H9 (cell line): ENCODE results near the gene COL4A2. TPM values are rescaled to one million over a fixed set of nuclear protein-coding genes. Genes with fewer than 3 reads are reported as not detected.
"Not testable (repeated sequence)": the region's sequence is repeated elsewhere in the genome, so short reads cannot be mapped to it uniquely, and the experiment has no call there.

Experiments
- DNase-seq: peaks from one replicate; pipeline ENCODE4 v3.0.0-alpha.2; 2017
- H2AFZ ChIP-seq: one replicate; pipeline ENCODE4 v1.6.1; 2013; ENCODE audit warnings: mild to moderate bottlenecking, low read length, control low read depth, moderate library complexity
- H2AK5ac ChIP-seq: 2 replicates; pipeline ENCODE4 v1.6.1; 2013; ENCODE audit warnings: low read length, control low read depth, mixed read lengths; ENCODE audit not compliant: insufficient read length
- H2BK120ac ChIP-seq: one replicate; pipeline ENCODE4 v1.6.1; 2013; ENCODE audit warnings: low read depth, mild to moderate bottlenecking, low read length, control low read depth, inconsistent platforms; ENCODE audit not compliant: poor library complexity, severe bottlenecking
- H2BK12ac ChIP-seq: 2 replicates; pipeline ENCODE4 v1.6.1; 2013; ENCODE audit warnings: low read length, control low read depth, mixed read lengths, low read depth; ENCODE audit not compliant: insufficient read length
- H2BK15ac ChIP-seq: 2 replicates; pipeline ENCODE4 v1.6.1; 2013; ENCODE audit warnings: low read depth, low read length, control low read depth
- H2BK20ac ChIP-seq: one replicate; pipeline ENCODE4 v1.6.1; 2013; ENCODE audit warnings: low read depth, mild to moderate bottlenecking, low read length, control low read depth, inconsistent platforms; ENCODE audit not compliant: poor library complexity, severe bottlenecking
- H2BK5ac ChIP-seq: 2 replicates; pipeline ENCODE4 v1.6.1; 2013; ENCODE audit warnings: low read length, control low read depth, mixed read lengths; ENCODE audit not compliant: insufficient read length
- H3K14ac ChIP-seq: 2 replicates; pipeline ENCODE4 v1.6.1; 2013; ENCODE audit warnings: low read length, control low read depth; ENCODE audit not compliant: insufficient read depth
- H3K18ac ChIP-seq: 2 replicates; pipeline ENCODE4 v1.6.1; 2013; ENCODE audit warnings: low read depth, mild to moderate bottlenecking, mixed read lengths, low read length, control low read depth; ENCODE audit not compliant: insufficient read length
- H3K23ac ChIP-seq: 2 replicates; pipeline ENCODE4 v1.6.1; 2013; ENCODE audit warnings: low read length, control low read depth, mixed read lengths, low read depth; ENCODE audit not compliant: insufficient read length
- H3K23me2 ChIP-seq: 2 replicates; pipeline ENCODE4 v1.6.1; 2013; ENCODE audit warnings: low read depth, mild to moderate bottlenecking, mixed read lengths, low read length, control low read depth; ENCODE audit not compliant: insufficient read length, poor library complexity, severe bottlenecking
- H3K27ac ChIP-seq: 2 replicates; pipeline ENCODE4 v1.5.1; 2013; ENCODE audit warnings: low read length, control low read depth, mixed read lengths, low read depth; ENCODE audit not compliant: insufficient read length
- H3K27me3 ChIP-seq: 2 replicates; pipeline ENCODE4 v1.6.1; 2013; ENCODE audit warnings: low read length, control low read depth, inconsistent platforms; ENCODE audit not compliant: insufficient read depth
- H3K4ac ChIP-seq: 2 replicates; pipeline ENCODE4 v1.6.1; 2013; ENCODE audit warnings: low read depth, mild to moderate bottlenecking, control low read depth, inconsistent platforms, low read length, moderate library complexity
- H3K4me1 ChIP-seq: 2 replicates; pipeline ENCODE4 v1.6.1; 2013; ENCODE audit warnings: low read length, control low read depth, inconsistent platforms; ENCODE audit not compliant: insufficient read depth
- H3K4me2 ChIP-seq: 2 replicates; pipeline ENCODE4 v1.6.1; 2013; ENCODE audit warnings: low read length, control low read depth, mixed read lengths; ENCODE audit not compliant: insufficient read length, insufficient read depth
- H3K56ac ChIP-seq: 2 replicates; pipeline ENCODE4 v1.6.1; 2013; ENCODE audit warnings: low read depth, mild to moderate bottlenecking, mixed read lengths, low read length, control low read depth; ENCODE audit not compliant: insufficient read length
- H3K79me1 ChIP-seq: 2 replicates; pipeline ENCODE4 v1.6.1; 2013; ENCODE audit warnings: low read depth, mild to moderate bottlenecking, moderate library complexity, low read length, control low read depth, inconsistent platforms; ENCODE audit not compliant: insufficient read depth, poor library complexity, severe bottlenecking
- H3K79me2 ChIP-seq: 2 replicates; pipeline ENCODE4 v1.6.1; 2013; ENCODE audit warnings: low read length, control low read depth, inconsistent platforms; ENCODE audit not compliant: insufficient read depth
- H3K9ac ChIP-seq: 2 replicates; pipeline ENCODE4 v1.6.1; 2013; ENCODE audit warnings: low read length, control low read depth, mixed read lengths; ENCODE audit not compliant: insufficient read length; ENCODE audit errors: extremely low read depth
- H3K9me3 ChIP-seq: one replicate; pipeline ENCODE4 v1.6.1; 2013; ENCODE audit warnings: low read depth, low read length, inconsistent platforms; ENCODE audit not compliant: control insufficient read depth
- H3T11ph ChIP-seq: one replicate; pipeline ENCODE4 v1.6.1; 2013; ENCODE audit warnings: mild to moderate bottlenecking, low read length, control low read depth, inconsistent platforms
- H4K20me1 ChIP-seq: one replicate; pipeline ENCODE4 v1.6.1; 2013; ENCODE audit not compliant: control insufficient read depth, insufficient read length, insufficient read depth
- H4K5ac ChIP-seq: 2 replicates; pipeline ENCODE4 v1.6.1; 2013; ENCODE audit warnings: low read depth, mild to moderate bottlenecking, mixed read lengths, low read length, control low read depth; ENCODE audit not compliant: insufficient read length
- H4K8ac ChIP-seq: replicated peaks from 2 replicates; pipeline ENCODE4 v1.6.1; 2013; ENCODE audit warnings: low read length, control low read depth, mixed read lengths, low read depth; ENCODE audit not compliant: insufficient read length
- H4K91ac ChIP-seq: 2 replicates; pipeline ENCODE4 v1.6.1; 2013; ENCODE audit warnings: low read depth, mild to moderate bottlenecking, moderate library complexity, mixed read lengths, low read length, control low read depth; ENCODE audit not compliant: insufficient read length
- H3K27ac Mint-ChIP-seq, 3 experiments: 2 replicates in 2 of 3; 3 replicates in 1 of 3; pipeline ENCODE4 v1.8.0; 2020 to 2021; ENCODE audit warnings: mixed read lengths in 3 of 3, mild to moderate bottlenecking in 1 of 3, moderate library complexity in 1 of 3
- H3K27me3 Mint-ChIP-seq: 2 replicates; pipeline ENCODE4 v1.8.0; 2021; ENCODE audit warnings: low read depth, mild to moderate bottlenecking, moderate library complexity, mixed read lengths
- H3K36me3 Mint-ChIP-seq, 3 experiments: 2 replicates in 2 of 3; 3 replicates in 1 of 3; pipeline ENCODE4 v1.8.0; 2020 to 2021; ENCODE audit warnings: low read depth in 3 of 3, mixed read lengths in 3 of 3; ENCODE audit not compliant: insufficient read depth in 1 of 3
- H3K4me1 Mint-ChIP-seq, 2 experiments: 2 replicates each; pipeline ENCODE4 v1.8.0; 2020; ENCODE audit warnings: mixed read lengths in 2 of 2
- H3K4me3 Mint-ChIP-seq, 2 experiments: 2 replicates in 1 of 2; 3 replicates in 1 of 2; pipeline ENCODE4 v1.8.0; 2020 to 2021; ENCODE audit warnings: mild to moderate bottlenecking in 2 of 2, mixed read lengths in 2 of 2, moderate library complexity in 1 of 2
- H3K9me3 Mint-ChIP-seq, 2 experiments: 2 replicates in 1 of 2; 3 replicates in 1 of 2; pipeline ENCODE4 v1.8.0; 2020; ENCODE audit warnings: mild to moderate bottlenecking in 2 of 2, mixed read lengths in 2 of 2, moderate library complexity in 1 of 2
- CTCF ChIP-seq: fragments of 200-600 bp; sonication (generic); conservative IDR thresholded peaks from 3 replicates; pipeline ENCODE4 v1.8.0; 2021; ENCODE audit warnings: antibody characterized with exemption, mild to moderate bottlenecking
- WGBS: extraction: QIAGEN DNeasy Blood & Tissue Kit; methylation state at CpG from one replicate; pipeline ENCODE4 v1.1.7; 2013; ENCODE audit warnings: missing lambda C conversion rate, low lambda C conversion rate, mixed read lengths; ENCODE audit not compliant: insufficient read length; ENCODE audit errors: extremely low coverage; 5-methylcytosine and 5-hydroxymethylcytosine counted together
- total RNA-seq: library from RNA; stranded (reverse); gene quantifications from 2 replicates; pipeline ENCODE4 v1.2.1, GENCODE V29; 2021

COL4A2 gene
- total RNA-seq, 1 experiment from 2014 or later, result 76.5 TPM

DNA sequence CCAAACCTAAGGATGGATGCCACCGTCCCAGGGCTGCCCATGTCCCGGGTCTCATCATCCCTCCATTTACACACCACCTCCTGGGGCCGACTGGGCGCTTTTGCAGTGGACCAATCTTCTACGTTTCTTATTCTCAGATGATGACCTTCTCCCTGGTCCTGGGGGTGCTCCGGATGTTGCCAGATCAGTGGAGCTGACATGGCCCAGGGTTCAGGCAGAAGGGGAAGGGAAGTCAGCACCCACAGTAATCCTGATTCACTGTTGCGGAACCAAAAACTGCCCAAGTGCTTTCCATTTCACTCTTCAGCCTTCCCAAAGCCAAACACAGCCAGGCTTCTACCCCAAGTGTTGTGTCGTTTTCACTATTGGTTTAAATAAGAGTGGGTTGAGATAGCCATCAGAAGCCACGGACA is 224.6 kb downstream of the COL4A2 start:
- no peak for DNase-seq
- Histone ChIP-seq H3K27ac (no peak overlapping the region), H3K9ac (no peak overlapping the region), H4K5ac (no peak overlapping the region), H3T11ph (no peak overlapping the region), H3K4me1 (peaks cover 3% of the 10 kb centered on the region), H2BK15ac (no peak overlapping the region), H3K27me3 (no peaks in the 10 kb centered on the region), H3K4me2 (no peak overlapping the region), H2BK12ac (no peak overlapping the region), H2AK5ac (no peak overlapping the region), H2AFZ (no peak overlapping the region), H4K20me1 (no peaks in the 10 kb centered on the region), H2BK20ac (no peak overlapping the region), H3K14ac (no peak overlapping the region), H4K91ac (no peak overlapping the region), H4K8ac (no peak overlapping the region), H2BK5ac (no peak overlapping the region), H3K56ac (no peak overlapping the region), H3K4ac (no peak overlapping the region), H3K18ac (no peak overlapping the region), H2BK120ac (no peak overlapping the region), H3K79me2 (peaks cover 4% of the 10 kb centered on the region; the same call in 1 of the 2 replicates), H3K9me3 (no peaks in the 10 kb centered on the region), H3K23ac (no peak overlapping the region), H3K79me1 (no peaks in the 10 kb centered on the region), H3K23me2 (no peaks in the 10 kb centered on the region)
- Mint-ChIP-seq H3K4me1 (peaks cover 33 to 41% of the 10 kb centered on the region in 2 experiments), H3K27ac (peak overlapping the region in 2 of 3 experiments; percentile 68 to 81; a peak in 2 of 7 replicates), H3K4me3 (no peak overlapping the region), H3K27me3 (no peaks in the 10 kb centered on the region), H3K36me3 (no peaks in the 10 kb centered on the region; a peak in 2 of 7 replicates), H3K9me3 (no peaks in the 10 kb centered on the region)
- no CpG with 5 or more reads among the region's 9 CpGs for WGBS
- no peak for TF ChIP-seq CTCF

DNA sequence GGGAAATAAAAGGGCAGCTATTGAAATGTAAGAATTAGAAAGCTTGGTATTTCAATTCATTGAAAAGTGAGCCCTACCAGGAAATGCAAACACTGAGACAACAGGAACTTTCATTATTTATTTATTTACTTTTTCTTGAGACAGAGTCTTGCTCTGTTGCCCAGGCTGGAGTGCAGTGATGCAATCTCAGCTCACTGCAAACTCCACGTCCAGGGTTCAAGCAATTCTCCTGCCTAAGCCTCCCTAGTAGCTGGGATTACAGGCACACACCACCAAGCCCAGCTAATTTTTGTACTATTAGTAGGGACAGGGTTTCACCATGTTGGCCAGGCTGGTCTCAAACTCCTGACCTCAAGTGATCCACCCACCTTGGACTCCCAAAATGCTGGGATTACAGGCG is 225.2 kb downstream of the COL4A2 start:
- not testable (repeated sequence) for H3K27me3 Mint-ChIP-seq, H2BK120ac ChIP-seq, H3K4me1 ChIP-seq, H3K27me3 ChIP-seq, H3K27ac Mint-ChIP-seq, H2AFZ ChIP-seq, H3K18ac ChIP-seq, DNase-seq, H4K20me1 ChIP-seq, H3K27ac ChIP-seq, H2BK20ac ChIP-seq, H3T11ph ChIP-seq, H3K14ac ChIP-seq, H3K79me2 ChIP-seq, H2BK5ac ChIP-seq, H3K79me1 ChIP-seq, H2BK15ac ChIP-seq, H3K9me3 ChIP-seq, H3K23ac ChIP-seq, H3K23me2 ChIP-seq, H3K4ac ChIP-seq, H3K56ac ChIP-seq, H2AK5ac ChIP-seq, H3K9ac ChIP-seq, H3K36me3 Mint-ChIP-seq, H4K5ac ChIP-seq, H3K4me3 Mint-ChIP-seq, H3K9me3 Mint-ChIP-seq, H2BK12ac ChIP-seq, H3K4me2 ChIP-seq, H4K91ac ChIP-seq, H4K8ac ChIP-seq
- peaks cover 29 to 37% of the 10 kb centered on the region in 2 experiments for H3K4me1 Mint-ChIP-seq
- WGBS, result no CpG with 5 or more reads among the region's 2 CpGs
